Left lung (tissue), 10 donors: ENCODE results near the gene ERC2. TPM values are rescaled to one million over a fixed set of nuclear protein-coding genes. Genes with fewer than 3 reads are reported as not detected.

ENCODE experiments used
- ATAC-seq: fragments of 200-7000 bp; cut with Tn5 transposase; one replicate; pipeline ENCODE4 v1.9.1; 2020; ENCODE audit warnings: moderate library complexity
- DNase-seq, 4 donors: peaks; one replicate each; pipeline ENCODE4 v3.0.0-alpha.2; 2013 to 2020
- H3K27ac ChIP-seq, 2 donors: fragments of 200-600 bp; sonication (generic) in 1 of 2; one replicate each; pipeline versions ENCODE4 v1.5.0 to v1.8.0; 2020 to 2021
- H3K27me3 ChIP-seq, 2 donors: fragments of 200-600 bp; sonication (generic) in 1 of 2; one replicate each; pipeline versions ENCODE4 v1.5.0 to v1.8.0; 2020 to 2021
- H3K36me3 ChIP-seq, 2 donors: fragments of 200-600 bp; sonication (generic) in 1 of 2; one replicate each; pipeline versions ENCODE4 v1.5.0 to v1.8.0; 2020 to 2021
- H3K4me1 ChIP-seq, 2 donors: fragments of 200-600 bp; one replicate each; pipeline ENCODE4 v1.8.0; 2021
- H3K4me3 ChIP-seq, 2 donors: fragments of 200-600 bp; sonication (generic) in 1 of 2; one replicate each; pipeline versions ENCODE4 v1.5.0 to v1.8.0; 2020 to 2021; ENCODE audit warnings: mild to moderate bottlenecking in 1 of 2
- H3K9me3 ChIP-seq, 2 donors: fragments of 200-600 bp; sonication (generic) in 1 of 2; one replicate each; pipeline versions ENCODE4 v1.5.0 to v1.8.0; 2020 to 2021
- CTCF ChIP-seq, 2 donors: fragments of 200-600 bp; sonication (generic) in 1 of 2; IDR thresholded peaks; one replicate each; pipeline versions ENCODE4 v1.5.0 to v1.8.0; 2021; ENCODE audit warnings: antibody characterized with exemption in 2 of 2
- intact Hi-C, 2 donors: fragments of 100-400 bp; cut with DNase I; formaldehyde crosslinking; loops; one replicate each; pipeline versions ENCODE4 v1.11.2 to v1.14.2; 2022
- polyA plus RNA-seq, 6 donors: library from polyadenylated mRNA; unstranded; fragments of 120-200 nt; gene quantifications; one replicate each; pipeline ENCODE4 v1.2.1, GENCODE V29; 2013; ENCODE audit not compliant: insufficient read length in 6 of 6
- total RNA-seq, 2 donors: library from RNA; stranded (reverse); fragmentation: NEBNext Ultra II Directional; extraction: Animal tissue kit (Norgen Biotek cat#: 25700); gene quantifications; one replicate each; pipeline ENCODE4 v1.2.1, GENCODE V29; 2021
- donor health status: DM: no; HTN: yes; CAD: no.
- donor health status: DM: no; HTN: no; CAD: no.

ERC2 gene
- total and polyA plus RNA-seq, 8 donors, result 1.6 to 3.3 (median 2.1) TPM

GRCh38 chr3:55955891-55956477 is 512.3 kb downstream of the ERC2 start:
- no peak overlapping the region for H3K4me3 ChIP-seq
- TF ChIP-seq CTCF (IDR thresholded peaks at IDR 0.05), result no peak
- H3K36me3 ChIP-seq, result no peaks in the 10 kb centered on the region
- H3K9me3 ChIP-seq, result no peaks in the 10 kb centered on the region
- no peak for ATAC-seq
- no peak overlapping the region for H3K27ac ChIP-seq
- H3K27me3 ChIP-seq, result no peaks in the 10 kb centered on the region
- no peak for DNase-seq
- intact Hi-C loops, result no loop called here
- H3K4me1 ChIP-seq, result no peaks in the 10 kb centered on the region

GRCh38 chr3:55951388-55951787 is 516.9 kb downstream of the ERC2 start:
- Histone ChIP-seq H3K27me3 (no peaks in the 10 kb centered on the region), H3K9me3 (no peaks in the 10 kb centered on the region), H3K4me1 (no peaks in the 10 kb centered on the region), H3K27ac (no peak overlapping the region), H3K36me3 (no peaks in the 10 kb centered on the region), H3K4me3 (no peak overlapping the region)
- no peak for TF ChIP-seq CTCF (IDR thresholded peaks at IDR 0.05)
- DNase-seq (no peak), ATAC-seq (no peak)
- intact Hi-C loops, result no loop called here

- no peak for DNase-seq
- Histone ChIP-seq H3K36me3 (no peaks in the 10 kb centered on the region), H3K27ac (no peak overlapping the region), H3K27me3 (no peaks in the 10 kb centered on the region), H3K4me3 (no peak overlapping the region), H3K9me3 (no peaks in the 10 kb centered on the region), H3K4me1 (no peaks in the 10 kb centered on the region)
- no peak for TF ChIP-seq CTCF (IDR thresholded peaks at IDR 0.05)
- intact Hi-C loops, result no loop called here
- ATAC-seq, result no peak
Observed at GRCh38 chr3:55947406-55947805, 520.9 kb downstream of the ERC2 start.

GRCh38 chr3:55946574-55947160 is 521.6 kb downstream of the ERC2 start:
- Histone ChIP-seq H3K36me3 (no peaks in the 10 kb centered on the region), H3K27ac (no peak overlapping the region), H3K27me3 (no peaks in the 10 kb centered on the region), H3K4me1 (no peaks in the 10 kb centered on the region), H3K9me3 (no peaks in the 10 kb centered on the region), H3K4me3 (no peak overlapping the region)
- DNase-seq (no peak), ATAC-seq (no peak)
- intact Hi-C loops, result no loop called here
- no peak for TF ChIP-seq CTCF (IDR thresholded peaks at IDR 0.05)

GRCh38 chr3:55942868-55943267 is 525.4 kb downstream of the ERC2 start:
- TF ChIP-seq CTCF (IDR thresholded peaks at IDR 0.05), result no peak
- Histone ChIP-seq H3K4me3 (no peak overlapping the region), H3K27me3 (no peaks in the 10 kb centered on the region), H3K4me1 (no peaks in the 10 kb centered on the region), H3K9me3 (no peaks in the 10 kb centered on the region), H3K36me3 (no peaks in the 10 kb centered on the region), H3K27ac (no peak overlapping the region)
- intact Hi-C loops, result no loop called here
- DNase-seq, result no peak
- ATAC-seq, result no peak
